HG02840 (cell line): ENCODE measurements around the gene DOK5.
"Not testable (repeated sequence)": the region's sequence is repeated elsewhere in the genome, so short reads cannot be mapped to it uniquely, and the experiment has no call there.

Experiments used
- ATAC-seq: cut with Tn5 transposase; IDR thresholded peaks from one replicate; pipeline ENCODE4 v1.9.1; 2021; ENCODE audit warnings: mild to moderate bottlenecking, moderate library complexity, moderate number of reproducible peaks; ENCODE audit not compliant: unreplicated experiment, low FRiP score

DOK5 gene

DNA sequence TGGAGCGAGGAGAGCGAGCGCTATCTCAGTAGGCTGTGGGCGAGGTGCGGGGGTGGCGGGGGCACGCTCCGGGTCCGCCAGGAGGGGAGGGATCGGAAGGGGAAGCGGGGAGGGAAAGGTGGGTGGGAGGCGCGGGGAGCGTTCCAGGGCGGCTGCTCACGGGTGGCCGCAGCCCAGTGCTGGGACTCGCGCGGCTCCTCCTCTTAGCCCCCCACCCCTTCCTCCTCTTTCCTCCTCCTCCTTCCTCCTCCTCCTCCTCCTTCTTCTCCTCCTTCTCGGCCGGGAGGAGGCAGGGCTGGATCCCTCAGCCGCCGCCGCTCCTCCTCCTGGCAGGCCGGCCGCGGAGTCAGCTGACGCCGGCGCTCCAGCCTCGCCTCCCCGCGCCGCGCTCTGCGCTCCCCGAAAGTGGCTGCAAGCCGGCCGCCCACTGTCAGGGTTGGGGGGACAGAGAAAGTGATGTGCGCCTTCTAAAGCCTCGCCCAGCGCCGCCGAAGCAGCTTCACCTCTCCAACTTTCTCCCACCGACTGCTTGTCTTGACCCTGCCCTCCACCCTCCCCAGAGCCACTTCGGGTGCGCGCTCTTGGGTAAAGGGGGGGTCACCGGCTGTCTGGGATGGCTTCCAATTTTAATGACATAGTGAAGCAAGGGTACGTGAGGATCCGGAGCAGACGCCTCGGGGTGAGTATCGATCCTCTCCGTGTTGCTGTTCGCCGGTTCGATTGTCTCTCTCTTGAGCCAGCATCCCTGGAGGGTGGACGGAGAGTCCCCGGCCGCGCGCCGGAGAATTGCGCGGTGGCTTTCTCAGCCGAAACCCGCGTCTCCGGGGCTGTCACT, at the start of gene DOK5:
DOK5 (plus strand) TSS at position 260 of the 835 bp plus-strand sequence; CDS start at position 614, 354 bp downstream.
- no peak for ATAC-seq

- ATAC-seq: no peak
Measured at GRCh38 chr20:54429364-54429763, 46.0 kb upstream of the DOK5 start.

DNA sequence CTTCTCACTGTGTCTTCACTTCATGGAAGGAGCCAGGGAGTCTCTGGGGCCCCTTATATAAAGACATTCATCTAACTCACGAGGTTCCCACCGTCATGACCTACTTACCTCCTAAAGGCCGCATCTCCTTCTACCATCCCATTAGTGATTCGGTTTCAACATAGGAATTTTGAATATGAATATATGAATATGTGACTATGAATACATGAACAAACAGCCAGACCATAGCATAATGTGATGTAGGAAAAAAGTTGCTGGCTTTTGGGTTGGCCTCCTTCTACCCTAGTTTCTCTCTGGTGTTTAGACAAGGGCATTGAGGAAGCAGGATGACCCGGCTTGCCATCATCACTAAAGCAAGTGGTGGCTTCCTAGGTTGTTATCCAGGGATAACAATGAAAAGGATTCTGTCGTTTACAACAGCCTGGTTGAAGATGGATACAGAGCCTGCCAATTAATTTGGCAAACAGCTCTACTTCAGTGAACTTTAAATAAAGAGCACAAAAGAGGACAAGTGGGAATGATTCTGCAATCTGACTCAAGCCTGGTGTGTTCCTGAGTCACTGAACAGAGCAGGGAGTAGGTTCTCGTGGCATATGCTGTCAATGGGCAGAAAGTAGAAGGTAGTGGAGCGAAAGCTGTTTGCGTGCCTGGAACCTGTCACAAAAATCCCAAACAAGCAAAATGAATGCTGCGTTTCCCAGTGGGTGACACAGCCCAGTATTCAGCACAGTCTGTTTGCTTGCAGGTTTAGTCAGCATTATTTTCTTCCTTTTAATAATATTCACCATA, 44.0 kb upstream of the DOK5 start:
- ATAC-seq: no peak

DNA sequence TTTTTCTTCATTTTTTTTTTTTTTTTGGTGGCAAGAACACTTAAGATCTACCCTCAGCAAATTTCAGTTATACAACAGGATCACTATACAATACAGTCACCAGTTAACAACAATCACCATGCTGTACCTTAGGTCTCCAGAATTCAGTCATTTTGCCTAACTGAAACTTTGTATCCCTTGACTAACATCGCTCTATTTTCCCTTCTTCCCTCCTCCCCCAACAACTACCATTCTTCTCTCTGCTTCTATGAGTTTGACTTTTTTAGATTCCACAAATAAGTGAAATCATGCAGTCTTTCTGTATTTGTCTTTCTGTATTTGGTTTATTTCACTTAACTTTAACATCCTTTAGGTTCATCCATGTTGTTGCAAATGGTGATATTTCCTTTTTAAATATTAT, 42.4 kb upstream of the DOK5 start:
- ATAC-seq: no peak

DNA sequence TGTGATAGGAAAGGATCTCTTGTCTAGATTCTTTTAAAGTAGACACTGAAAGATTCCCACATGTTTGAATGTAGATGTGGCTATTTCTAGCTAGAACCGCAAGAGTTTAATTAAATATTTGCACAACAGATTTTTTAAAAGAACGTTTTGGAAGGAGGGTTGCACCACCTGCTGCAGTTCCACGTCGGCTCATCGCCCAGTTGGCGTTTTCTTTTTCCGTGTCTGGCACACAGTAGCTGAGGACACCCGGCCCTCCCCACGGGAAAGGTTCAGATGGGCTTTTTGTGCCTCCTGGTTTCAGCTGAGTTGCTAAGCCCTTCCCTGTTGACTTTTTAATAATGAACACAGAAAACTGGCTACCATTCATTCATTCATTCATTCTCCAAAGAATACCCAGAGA, 41.8 kb upstream of the DOK5 start:
- no peak for ATAC-seq

DNA sequence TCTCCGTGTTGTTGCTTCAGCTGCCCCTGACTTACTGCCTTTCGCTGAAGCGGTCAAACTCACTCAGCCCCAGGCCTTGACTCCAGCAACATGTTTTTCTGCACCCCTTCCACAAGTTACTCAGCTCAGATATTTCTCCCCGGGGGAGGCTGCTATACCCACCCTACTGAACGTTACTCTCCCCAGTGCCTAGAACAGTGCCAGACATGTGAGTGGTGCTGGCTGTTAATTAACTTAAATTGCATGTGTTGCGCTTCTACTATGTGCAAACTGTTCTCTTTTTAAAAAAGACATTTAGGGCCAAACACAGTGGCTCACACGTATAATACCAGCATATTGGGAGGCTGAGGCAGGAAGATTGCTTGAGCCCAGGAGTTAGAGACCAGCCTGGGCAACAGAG, 41.2 kb upstream of the DOK5 start:
- ATAC-seq: no peak

DNA sequence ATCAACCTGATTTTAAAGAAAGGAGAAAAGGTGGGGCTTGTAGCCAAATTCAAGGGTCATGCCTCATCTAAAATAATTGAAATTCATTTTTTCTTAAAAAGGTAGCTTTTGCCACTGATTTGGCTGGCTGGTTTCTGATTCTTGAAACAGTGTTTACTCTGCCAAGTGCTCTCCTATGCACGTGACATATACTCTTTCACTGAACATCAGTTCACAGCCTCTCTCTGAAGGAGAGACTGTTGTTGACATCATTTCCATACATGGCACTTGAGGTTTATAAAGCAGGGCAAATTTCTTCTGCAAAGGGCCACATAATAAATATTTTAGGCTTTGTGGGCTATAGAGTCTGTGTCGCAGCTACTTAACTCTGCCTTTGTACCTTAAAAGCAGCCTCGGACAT, 40.4 kb upstream of the DOK5 start:
- ATAC-seq: no peak

- not testable (repeated sequence) for ATAC-seq
Measured at GRCh38 chr20:54436410-54436809, 39.0 kb upstream of the DOK5 start.

GRCh38 chr20:54438166-54438565, 37.2 kb upstream of the DOK5 start:
- ATAC-seq: no peak

- ATAC-seq: no peak
Measured at GRCh38 chr20:54450207-54450606, 25.2 kb upstream of the DOK5 start.

DNA sequence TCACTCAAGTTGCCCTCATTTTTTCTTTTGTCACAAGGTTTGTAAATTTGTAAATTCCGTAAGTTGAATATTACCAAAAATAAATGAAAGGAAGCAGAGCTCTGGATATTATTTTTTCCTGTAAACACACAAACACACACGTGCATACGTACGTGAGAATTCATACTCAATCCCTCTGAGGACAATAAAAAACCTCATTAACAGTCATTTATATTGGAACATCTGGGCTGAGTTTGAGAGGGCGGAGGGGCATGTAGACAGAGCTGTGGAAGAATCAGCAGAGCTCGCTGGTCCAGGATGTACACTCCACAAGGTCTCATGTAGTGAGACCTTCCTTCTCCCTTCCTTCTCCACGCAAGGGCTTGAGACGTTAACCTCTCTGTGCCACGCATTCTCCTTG, 24.2 kb upstream of the DOK5 start:
- ATAC-seq: no peak

GRCh38 chr20:54452277-54452676, 23.1 kb upstream of the DOK5 start:
- no peak for ATAC-seq

DNA sequence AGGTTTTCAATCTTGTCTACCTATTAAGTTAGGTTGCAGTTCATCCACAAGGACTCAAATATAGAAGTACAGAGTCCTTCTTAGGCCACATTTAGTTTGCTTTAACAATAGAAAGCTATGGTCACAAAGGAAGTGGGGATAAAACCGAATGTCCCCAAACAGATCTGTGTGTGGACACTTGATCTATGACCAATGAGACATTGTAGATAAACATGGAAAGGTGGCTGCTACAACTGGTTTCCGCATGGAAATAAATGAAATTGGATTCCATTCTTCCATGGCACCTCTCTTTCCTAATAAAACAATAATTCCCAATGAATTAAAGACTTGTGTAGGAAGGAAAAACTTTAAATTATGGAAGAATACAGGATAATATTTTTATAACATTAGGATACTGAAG, 20.4 kb upstream of the DOK5 start:
- ATAC-seq: no peak

GRCh38 chr20:54456423-54456822, 19.0 kb upstream of the DOK5 start:
- ATAC-seq: no peak

GRCh38 chr20:54456961-54457360, 18.4 kb upstream of the DOK5 start:
- no peak for ATAC-seq

DNA sequence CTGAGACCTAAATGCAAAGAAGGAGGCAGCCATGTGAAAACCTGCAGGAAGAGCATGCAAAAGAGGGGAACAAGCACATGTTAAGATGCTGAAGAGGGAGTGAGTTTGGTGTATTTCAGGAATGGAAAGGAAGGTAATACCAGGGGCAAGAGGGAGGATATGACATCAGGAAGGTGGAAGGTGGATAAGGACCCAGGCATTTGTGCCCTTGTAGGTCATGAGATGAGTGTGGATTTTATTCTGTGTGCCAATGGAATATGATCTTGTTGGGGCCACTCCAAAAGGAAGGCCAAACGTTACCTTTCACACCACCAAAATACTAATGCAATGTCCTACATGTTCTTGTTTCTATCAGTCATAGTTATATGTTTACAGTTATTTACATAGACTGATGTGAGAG, 17.2 kb upstream of the DOK5 start:
- no peak for ATAC-seq

DNA sequence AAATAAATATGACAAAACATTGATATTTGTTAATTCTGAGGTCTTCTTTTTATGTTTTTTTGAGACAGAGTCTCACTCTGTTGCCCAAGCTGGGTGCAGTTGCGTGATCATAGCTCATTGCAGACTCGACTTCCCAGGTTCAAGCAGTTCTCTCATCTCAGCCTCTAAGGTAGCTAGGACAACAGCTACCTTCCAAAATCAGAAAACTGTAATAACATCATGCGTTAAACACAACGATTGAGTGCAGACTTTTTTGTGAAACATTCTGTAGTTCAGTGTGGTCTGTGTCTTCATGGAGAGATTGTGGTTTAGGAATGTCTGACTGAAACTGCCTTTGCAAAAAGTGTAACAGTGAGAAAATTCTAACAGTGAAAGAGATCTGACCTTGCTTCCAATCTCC, 16.1 kb upstream of the DOK5 start:
- no peak for ATAC-seq

DNA sequence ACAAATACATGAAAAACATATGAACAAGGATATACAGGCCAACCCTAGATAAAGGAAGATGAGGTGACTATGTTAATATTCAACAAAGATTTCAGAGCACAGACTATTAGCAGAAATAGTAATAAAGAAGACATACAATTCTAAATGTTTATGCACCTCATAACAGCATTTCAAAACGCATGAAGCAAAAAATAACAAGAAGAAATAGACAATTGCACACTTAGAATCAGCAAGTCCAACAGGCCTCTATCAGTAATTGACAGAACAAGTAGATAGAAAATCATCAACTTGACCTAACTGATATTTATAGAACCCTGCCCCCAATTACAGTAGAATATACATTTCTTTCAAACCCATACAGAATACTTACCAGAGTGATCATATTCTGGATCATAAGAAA, 11.4 kb upstream of the DOK5 start:
- no peak for ATAC-seq

DNA sequence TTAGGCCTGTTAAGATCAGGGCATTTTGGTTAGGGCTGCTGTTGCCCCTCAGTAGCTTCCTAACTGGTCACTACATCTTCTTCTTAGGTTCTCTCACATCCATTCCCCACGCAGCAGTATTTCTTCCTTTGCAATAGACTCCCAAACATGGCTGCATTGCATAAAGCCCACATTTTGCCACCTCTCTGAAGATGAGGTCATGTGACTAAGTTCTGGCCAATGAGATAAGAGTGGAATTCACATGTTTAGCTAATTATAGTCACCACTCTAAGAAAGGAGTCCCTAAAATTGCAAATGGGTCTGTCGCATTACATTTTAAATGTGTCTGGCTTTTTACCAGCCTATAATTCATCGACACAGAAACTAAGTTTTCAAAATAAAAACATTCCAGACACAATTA, 9.3 kb upstream of the DOK5 start:
- no peak for ATAC-seq

GRCh38 chr20:54467622-54468021, 7.8 kb upstream of the DOK5 start:
- no peak for ATAC-seq

DNA sequence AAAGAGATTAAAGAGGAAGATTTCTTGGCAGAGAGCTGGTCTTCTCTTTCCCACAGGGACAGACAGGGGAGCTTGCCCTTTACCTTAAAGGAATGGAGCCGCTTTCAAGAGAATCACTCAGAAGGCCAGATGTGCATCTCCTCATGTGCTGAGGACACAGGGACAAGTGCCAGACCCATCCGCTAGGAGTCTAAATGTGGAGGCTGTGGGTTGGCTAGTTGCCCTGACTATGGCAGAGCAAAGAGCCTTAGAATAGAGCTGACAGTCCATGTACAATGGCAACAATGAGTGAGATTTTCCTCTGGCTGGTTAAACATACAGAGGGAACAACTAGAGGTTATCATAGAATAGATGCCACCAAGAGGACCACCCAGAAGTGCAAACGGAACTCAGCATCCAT, 7.3 kb upstream of the DOK5 start:
- ATAC-seq: no peak

DNA sequence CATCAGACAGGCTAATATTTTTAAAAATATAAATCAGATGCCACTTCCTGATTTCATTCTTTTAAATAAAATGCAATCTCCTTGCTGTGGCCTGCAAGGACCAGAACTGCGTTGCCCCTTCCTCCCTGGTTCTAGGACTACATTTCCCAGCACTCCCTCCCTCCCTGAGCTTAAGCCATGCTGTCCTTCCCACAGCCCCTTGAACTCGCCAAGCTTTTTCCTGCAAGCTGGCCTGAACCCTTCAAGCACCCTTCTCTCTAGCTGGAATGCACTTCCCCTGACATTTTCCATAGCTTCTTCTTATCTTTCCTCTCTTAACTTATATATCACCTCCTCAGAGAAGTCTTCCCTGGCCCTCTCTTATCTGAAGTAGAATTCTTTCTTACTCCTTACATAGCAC, 6.1 kb upstream of the DOK5 start:
- ATAC-seq: no peak
